ENCODE measurements around the gene EIPR1. TPM values are rescaled to one million over a fixed set of nuclear protein-coding genes. Genes with fewer than 3 reads are reported as not detected.

The EIPR1 gene
- total and polyA plus RNA-seq, 9 donors = 6.6 to 16.6 (median 8.9) TPM

GRCh38 chr2:3262437-3263388 lies 114.9 kb downstream of the EIPR1 start:
- Histone ChIP-seq H3K4me1 (ENCODE audit: insufficient read depth) (no peaks in the 10 kb centered on the region), H3K36me3 (no peaks in the 10 kb centered on the region), H3K9me3 (no peaks in the 10 kb centered on the region), H3K27ac (no peak overlapping the region), H3K4me3 (no peak overlapping the region), H3K27me3 (no peaks in the 10 kb centered on the region)
- WGBS, 3 donors = 91 to 98% (median 97%) methylated on average over 18 of the region's 18 CpGs
- DNase-seq = no peak
- intact Hi-C loops (cut with DNase I) = no loop called here
- no peak for TF ChIP-seq EP300 (IDR thresholded peaks at IDR 0.05)
- TF ChIP-seq POLR2A (IDR thresholded peaks at IDR 0.05) = no peak
- TF ChIP-seq, protein P1, sequence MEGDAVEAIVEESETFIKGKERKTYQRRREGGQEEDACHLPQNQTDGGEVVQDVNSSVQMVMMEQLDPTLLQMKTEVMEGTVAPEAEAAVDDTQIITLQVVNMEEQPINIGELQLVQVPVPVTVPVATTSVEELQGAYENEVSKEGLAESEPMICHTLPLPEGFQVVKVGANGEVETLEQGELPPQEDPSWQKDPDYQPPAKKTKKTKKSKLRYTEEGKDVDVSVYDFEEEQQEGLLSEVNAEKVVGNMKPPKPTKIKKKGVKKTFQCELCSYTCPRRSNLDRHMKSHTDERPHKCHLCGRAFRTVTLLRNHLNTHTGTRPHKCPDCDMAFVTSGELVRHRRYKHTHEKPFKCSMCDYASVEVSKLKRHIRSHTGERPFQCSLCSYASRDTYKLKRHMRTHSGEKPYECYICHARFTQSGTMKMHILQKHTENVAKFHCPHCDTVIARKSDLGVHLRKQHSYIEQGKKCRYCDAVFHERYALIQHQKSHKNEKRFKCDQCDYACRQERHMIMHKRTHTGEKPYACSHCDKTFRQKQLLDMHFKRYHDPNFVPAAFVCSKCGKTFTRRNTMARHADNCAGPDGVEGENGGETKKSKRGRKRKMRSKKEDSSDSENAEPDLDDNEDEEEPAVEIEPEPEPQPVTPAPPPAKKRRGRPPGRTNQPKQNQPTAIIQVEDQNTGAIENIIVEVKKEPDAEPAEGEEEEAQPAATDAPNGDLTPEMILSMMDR (IDR thresholded peaks at IDR 0.05) = no peak

DNA sequence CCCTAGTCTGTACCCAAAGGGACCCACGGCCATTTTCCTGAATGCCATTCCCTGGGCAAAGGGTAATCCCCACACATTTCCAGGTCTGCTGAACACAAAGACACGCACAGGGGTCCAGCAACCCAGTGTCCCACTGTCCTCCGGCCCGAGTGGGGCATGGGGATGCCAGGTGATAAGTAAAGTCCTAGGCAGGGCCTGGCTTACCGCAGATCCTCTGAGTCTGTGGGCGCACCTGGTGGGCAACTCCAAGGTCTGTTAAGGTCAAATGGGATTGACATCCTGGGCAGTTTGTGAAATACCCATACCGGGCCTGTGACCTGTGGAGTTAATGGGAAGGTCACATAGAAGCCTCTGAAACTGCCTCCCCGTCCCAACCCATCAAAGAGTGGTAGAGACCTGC lies 116.1 kb downstream of the EIPR1 start:
- 97% methylated on average over 8 of the region's 8 CpGs for WGBS, 3 donors
- no peak for TF ChIP-seq POLR2A (IDR thresholded peaks at IDR 0.05)
- TF ChIP-seq EP300 (IDR thresholded peaks at IDR 0.05) = no peak
- TF ChIP-seq, protein P1 (IDR thresholded peaks at IDR 0.05) = no peak
- Histone ChIP-seq H3K27ac (no peak overlapping the region), H3K4me1 (ENCODE audit: insufficient read depth) (no peaks in the 10 kb centered on the region), H3K36me3 (no peaks in the 10 kb centered on the region), H3K27me3 (no peaks in the 10 kb centered on the region), H3K9me3 (no peaks in the 10 kb centered on the region), H3K4me3 (no peak overlapping the region)
- DNase-seq = no peak
- intact Hi-C loops (cut with DNase I) = no loop called here

- DNase-seq = no peak
- H3K4me3 ChIP-seq = no peak overlapping the region
- H3K36me3 ChIP-seq = no peaks in the 10 kb centered on the region
- 93 to 95% (median 93%) methylated on average over 6 of the region's 6 CpGs for WGBS, 3 donors
- H3K4me1 ChIP-seq (ENCODE audit: insufficient read depth) = no peaks in the 10 kb centered on the region
- TF ChIP-seq, protein P1 (IDR thresholded peaks at IDR 0.05) = no peak
- TF ChIP-seq EP300 (IDR thresholded peaks at IDR 0.05) = no peak
- no peak for TF ChIP-seq POLR2A (IDR thresholded peaks at IDR 0.05)
- no peak overlapping the region for H3K27ac ChIP-seq
- no peaks in the 10 kb centered on the region for H3K27me3 ChIP-seq
- intact Hi-C loops (cut with DNase I) = no loop called here
- H3K9me3 ChIP-seq = no peaks in the 10 kb centered on the region
These were observed 116.7 kb downstream of the EIPR1 start for GRCh38 chr2:3260959-3261358.

- intact Hi-C loops (cut with DNase I) = no loop called here
- Histone ChIP-seq H3K4me1 (ENCODE audit: insufficient read depth) (no peaks in the 10 kb centered on the region), H3K27me3 (no peaks in the 10 kb centered on the region), H3K9me3 (no peaks in the 10 kb centered on the region), H3K27ac (no peak overlapping the region), H3K4me3 (no peak overlapping the region), H3K36me3 (no peaks in the 10 kb centered on the region)
- 93 to 97% (median 95%) methylated on average over 8 of the region's 8 CpGs for WGBS, 3 donors
- no peak for DNase-seq
- TF ChIP-seq EP300 (IDR thresholded peaks at IDR 0.05) = no peak
These were observed 119.8 kb downstream of the EIPR1 start for GRCh38 chr2:3257826-3258225.

DNA sequence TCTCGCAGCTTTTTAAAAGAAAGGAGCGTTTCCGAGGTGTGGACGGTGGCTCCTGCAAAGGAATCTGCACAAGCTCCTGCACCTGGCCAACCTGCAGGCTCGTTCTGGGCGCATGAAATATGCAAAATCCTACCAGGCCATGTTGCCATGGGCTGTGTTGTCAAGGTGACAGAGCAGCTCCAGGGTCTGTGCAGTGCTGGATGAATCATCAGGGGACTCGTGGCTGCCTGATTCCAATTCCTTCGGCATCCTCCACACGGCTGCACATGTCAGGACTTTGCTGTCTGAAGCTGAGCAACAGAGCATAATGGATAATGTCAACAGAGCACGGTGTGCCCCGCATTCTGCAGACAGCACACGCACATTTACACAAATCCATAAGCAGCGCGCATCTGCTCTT lies 120.5 kb downstream of the EIPR1 start:
- DNase-seq = no peak
- Histone ChIP-seq H3K4me3 (no peak overlapping the region), H3K27me3 (no peaks in the 10 kb centered on the region), H3K27ac (no peak overlapping the region), H3K9me3 (no peaks in the 10 kb centered on the region), H3K4me1 (ENCODE audit: insufficient read depth) (no peaks in the 10 kb centered on the region), H3K36me3 (no peaks in the 10 kb centered on the region)
- 87 to 90% (median 90%) methylated on average over 14 of the region's 14 CpGs for WGBS, 3 donors
- intact Hi-C loops (cut with DNase I) = no loop called here
- TF ChIP-seq, protein P1 (IDR thresholded peaks at IDR 0.05) = no peak
- no peak for TF ChIP-seq EP300 (IDR thresholded peaks at IDR 0.05)
- no peak for TF ChIP-seq POLR2A (IDR thresholded peaks at IDR 0.05)

Data from ovary (tissue), 9 donors.